ENCODE measurements around the gene GALNT17.

GRCh38 chr7:71308096-71308495, 176.2 kb downstream of the GALNT17 start:
- TF ChIP-seq CTCF (optimal IDR thresholded peaks at IDR 0.05 in 1 of 3, IDR thresholded peaks at IDR 0.05 in 1 of 3, conservative IDR thresholded peaks at IDR 0.05 in 1 of 3; ENCODE audit: extremely low read depth in 1 of 3, insufficient read depth in 2 of 3, low read length in 3 of 3) (no peak), EZH2 (IDR thresholded peaks at IDR 0.05; ENCODE audit: low read length) (no peak)
